A549 (cell line): Measurements from ENCODE around the gene ADAMTS14.

ENCODE experiments used
- BHLHE40 ChIP-seq: IDR thresholded peaks from 2 replicates; pipeline ENCODE4 v1.6.1; 2012; ENCODE audit warnings: low read depth, low read length, inconsistent platforms
- CBX8 ChIP-seq: fragments of 200-600 bp; sonication (generic); IDR thresholded peaks from 2 replicates; pipeline ENCODE4 v1.6.1; 2016
- CTCF ChIP-seq: fragments of >200 bp; sonication (Bioruptor Twin); formaldehyde crosslinking; IDR thresholded peaks from 3 replicates; pipeline ENCODE4 v1.5.1; 2016
- EHMT2 ChIP-seq: fragments of 200-600 bp; sonication (generic); IDR thresholded peaks from 2 replicates; pipeline ENCODE4 v1.6.1; 2016; ENCODE audit warnings: antibody characterized with exemption, low read depth, mild to moderate bottlenecking, moderate library complexity
- EP300 ChIP-seq, 2 experiments: fragments of >200 bp; sonication (Bioruptor Twin); formaldehyde crosslinking; IDR thresholded peaks; 2 replicates in 1 of 2; 3 replicates in 1 of 2; pipeline ENCODE4 v1.6.1; 2016 to 2017
- KDM1A ChIP-seq: fragments of 200-600 bp; sonication (generic); IDR thresholded peaks from 2 replicates; pipeline ENCODE4 v1.6.1; 2016; ENCODE audit warnings: low read depth, mild to moderate bottlenecking
- NFE2L2 ChIP-seq: fragments of 150-350 bp; conservative IDR thresholded peaks from 2 replicates; pipeline ENCODE4 v1.6.1; 2014; ENCODE audit warnings: low read length
- POLR2A ChIP-seq: IDR thresholded peaks from 2 replicates; pipeline ENCODE4 v1.6.1; 2012; ENCODE audit warnings: mild to moderate bottlenecking, low read length
- RAD21 ChIP-seq, 2 experiments: fragments of >200 bp in 1 of 2; sonication (Bioruptor Twin) in 1 of 2; formaldehyde crosslinking in 1 of 2; IDR thresholded peaks in 1 of 2; conservative IDR thresholded peaks in 1 of 2; 2 replicates in 1 of 2; 3 replicates in 1 of 2; pipeline ENCODE4 v1.6.1; 2012 to 2018; ENCODE audit warnings: inconsistent platforms in 1 of 2
- SMC3 ChIP-seq: fragments of >200 bp; sonication (Bioruptor Twin); formaldehyde crosslinking; IDR thresholded peaks from 3 replicates; pipeline ENCODE4 v1.6.1; 2018; ENCODE audit warnings: inconsistent platforms
- ZFP36 ChIP-seq: fragments of 450-650 bp; IDR thresholded peaks from 2 replicates; pipeline ENCODE4 v1.6.1; 2014; ENCODE audit warnings: borderline replicate concordance; ENCODE audit not compliant: partially characterized antibody

- TF ChIP-seq CTCF (no peak), POLR2A (no peak), NFE2L2 (no peak), SMC3 (no peak), BHLHE40 (no peak), RAD21 (conservative IDR thresholded peaks at IDR 0.05 in 1 of 2, IDR thresholded peaks at IDR 0.05 in 1 of 2) (no peak), KDM1A (no peak), ZFP36 (no peak), EHMT2 (no peak), CBX8 (no peak), EP300 (IDR thresholded peaks at IDR 0.05) (no peak)
Measured at GRCh38 chr10:70730955-70731354, 58.6 kb downstream of the ADAMTS14 start.
